H1 (cell line): Measurements from ENCODE around the gene B4GALT5. TPM values are rescaled to one million over a fixed set of nuclear protein-coding genes. Genes with fewer than 3 reads are reported as not detected.

Source experiments
- CTCF ChIA-PET: fragments of 300-600 bp; sonication (Branson Sonifier 250); formaldehyde crosslinking; loops from one replicate; lab custom pipeline; 2021; ENCODE audit not compliant: partially characterized antibody; lab: Charles Lee
- POLR2A ChIA-PET: fragments of 300-600 bp; sonication (Branson Sonifier 250); formaldehyde crosslinking; loops from one replicate; lab custom pipeline; 2021; ENCODE audit warnings: inconsistent platforms; ENCODE audit not compliant: partially characterized antibody; lab: Charles Lee
- DNase-seq, 2 experiments: peaks; one replicate each; pipeline versions ENCODE4 v3.0.0 to v3.0.0-alpha.2; 2010 to 2022; ENCODE audit warnings: low spot score in 2 of 2, low read depth in 1 of 2, mixed read lengths in 1 of 2
- FAIRE-seq: peaks from 2 replicates; lab custom pipeline; 2011; peaks lifted over from hg19 to GRCh38; lab: Jason Lieb, UNC
- H2AFZ ChIP-seq: 2 replicates; pipeline ENCODE4 v1.8.1; 2012; ENCODE audit warnings: low read length, inconsistent platforms
- H2AK5ac ChIP-seq: 2 replicates; pipeline ENCODE4 v1.6.1; 2013; ENCODE audit warnings: low read depth, low read length
- H2BK120ac ChIP-seq: replicated peaks from 2 replicates; pipeline ENCODE3; 2013; ENCODE audit warnings: low read depth, low read length, inconsistent platforms
- H2BK12ac ChIP-seq: 2 replicates; pipeline ENCODE4 v1.6.1; 2013; ENCODE audit warnings: low read depth, low read length
- H2BK15ac ChIP-seq: 2 replicates; pipeline ENCODE4 v1.6.1; 2013; ENCODE audit warnings: low read length
- H2BK20ac ChIP-seq: 2 replicates; pipeline ENCODE4 v1.6.1; 2013; ENCODE audit warnings: low read length
- H2BK5ac ChIP-seq: 2 replicates; pipeline ENCODE4 v1.6.1; 2013; ENCODE audit warnings: low read depth, low read length
- H3K14ac ChIP-seq: 2 replicates; pipeline ENCODE4 v1.6.1; 2013; ENCODE audit warnings: inconsistent platforms; ENCODE audit not compliant: insufficient read length
- H3K18ac ChIP-seq: 2 replicates; pipeline ENCODE4 v1.6.1; 2013; ENCODE audit warnings: low read length; ENCODE audit errors: extremely low read depth
- H3K23ac ChIP-seq: 2 replicates; pipeline ENCODE4 v1.6.1; 2013; ENCODE audit warnings: inconsistent platforms; ENCODE audit not compliant: insufficient read length
- H3K23me2 ChIP-seq: 2 replicates; pipeline ENCODE4 v1.6.1; 2013; ENCODE audit warnings: low read depth, low read length
- H3K27ac ChIP-seq: 2 replicates; pipeline ENCODE4 v1.6.1; 2011; ENCODE audit warnings: low read depth, low read length, inconsistent platforms
- H3K27me3 ChIP-seq, 4 experiments: replicated peaks in 1 of 4; 1 replicate in 1 of 4; 2 replicates in 3 of 4; pipeline versions ENCODE4 v1.6.1 to v1.8.1; 2011 to 2013; ENCODE audit warnings: low read length in 3 of 4, mild to moderate bottlenecking in 3 of 4, inconsistent platforms in 2 of 4, mixed read lengths in 2 of 4, moderate library complexity in 1 of 4; ENCODE audit not compliant: control insufficient read depth in 3 of 4, insufficient read depth in 3 of 4; ENCODE audit errors: extremely low read depth in 1 of 4
- H3K36me3 ChIP-seq, 4 experiments: 2 replicates each; pipeline versions ENCODE4 v1.6.1 to v1.8.1; 2011 to 2013; ENCODE audit warnings: mild to moderate bottlenecking in 4 of 4, low read length in 3 of 4, moderate library complexity in 2 of 4, control low read depth in 1 of 4, inconsistent platforms in 1 of 4; ENCODE audit not compliant: insufficient read depth in 4 of 4, control insufficient read depth in 2 of 4
- H3K4ac ChIP-seq: replicated peaks from 2 replicates; pipeline ENCODE3; 2013; ENCODE audit warnings: low read length, low read depth, mixed read lengths, inconsistent platforms; ENCODE audit not compliant: insufficient read length
- H3K4me1 ChIP-seq, 4 experiments: replicated peaks in 1 of 4; 1 replicate in 1 of 4; 2 replicates in 3 of 4; pipeline versions ENCODE4 v1.6.1 to v1.8.1; 2011 to 2013; ENCODE audit warnings: low read length in 3 of 4, inconsistent platforms in 2 of 4, mixed read lengths in 1 of 4; ENCODE audit not compliant: insufficient read depth in 4 of 4, control insufficient read depth in 3 of 4
- H3K4me2 ChIP-seq, 2 experiments: 2 replicates each; pipeline versions ENCODE4 v1.6.1 to v1.8.1; 2011 to 2013; ENCODE audit warnings: low read depth in 2 of 2, low read length in 2 of 2, control low read depth in 1 of 2, inconsistent platforms in 1 of 2, mild to moderate bottlenecking in 1 of 2; ENCODE audit not compliant: insufficient read depth in 1 of 2
- H3K4me3 ChIP-seq, 4 experiments: fragments of 200-600, 300-600 bp in 1 of 4; sonication (generic), shearing (Covaris generic), sonication (Bioruptor Twin) in 1 of 4; 2 replicates each; pipeline versions ENCODE4 v1.5.1 to v1.8.1; 2011 to 2016; ENCODE audit warnings: low read length in 4 of 4, low read depth in 3 of 4, control low read depth in 2 of 4, inconsistent platforms in 2 of 4, mild to moderate bottlenecking in 2 of 4, mixed read lengths in 1 of 4, moderate library complexity in 1 of 4; ENCODE audit not compliant: insufficient read depth in 2 of 4; ENCODE audit errors: extremely low read depth in 1 of 4
- H3K56ac ChIP-seq: replicated peaks from 2 replicates; pipeline ENCODE3; 2013; ENCODE audit warnings: low read depth, mild to moderate bottlenecking, mixed read lengths, low read length, inconsistent platforms; ENCODE audit not compliant: insufficient read length
- H3K79me1 ChIP-seq: 2 replicates; pipeline ENCODE4 v1.6.1; 2013; ENCODE audit warnings: low read depth, low read length, control low read depth
- H3K79me2 ChIP-seq, 2 experiments: 2 replicates each; pipeline versions ENCODE4 v1.6.1 to v1.8.1; 2012 to 2013; ENCODE audit warnings: low read length in 2 of 2, mild to moderate bottlenecking in 2 of 2, inconsistent platforms in 1 of 2; ENCODE audit not compliant: insufficient read depth in 2 of 2, control insufficient read depth in 1 of 2
- H3K9ac ChIP-seq, 4 experiments: replicated peaks in 1 of 4; 1 replicate in 1 of 4; 2 replicates in 3 of 4; pipeline versions ENCODE4 v1.6.1 to v1.8.1; 2011 to 2013; ENCODE audit warnings: low read depth in 3 of 4, low read length in 3 of 4, control low read depth in 2 of 4, mild to moderate bottlenecking in 2 of 4, moderate library complexity in 2 of 4, inconsistent platforms in 1 of 4; ENCODE audit errors: extremely low read depth in 1 of 4
- H3K9me3 ChIP-seq, 2 experiments: 2 replicates each; pipeline versions ENCODE4 v1.6.1 to v1.8.1; 2012 to 2013; ENCODE audit warnings: mild to moderate bottlenecking in 2 of 2, moderate library complexity in 2 of 2, control low read depth in 1 of 2, inconsistent platforms in 1 of 2, low read depth in 1 of 2, low read length in 1 of 2, mixed read lengths in 1 of 2; ENCODE audit not compliant: insufficient read depth in 2 of 2
- H4K20me1 ChIP-seq, 2 experiments: replicated peaks in 1 of 2; 2 replicates each; pipeline versions ENCODE3 to v1.8.1; 2011 to 2013; ENCODE audit warnings: inconsistent platforms in 2 of 2, low read length in 2 of 2, mild to moderate bottlenecking in 1 of 2; ENCODE audit not compliant: insufficient read depth in 2 of 2, control insufficient read depth in 1 of 2
- H4K5ac ChIP-seq: 2 replicates; pipeline ENCODE4 v1.6.1; 2013; ENCODE audit warnings: low read length, low read depth, mixed read lengths, inconsistent platforms; ENCODE audit not compliant: insufficient read length
- H4K8ac ChIP-seq: 2 replicates; pipeline ENCODE4 v1.8.0; 2013; ENCODE audit warnings: mild to moderate bottlenecking, moderate library complexity, low read length, inconsistent platforms; ENCODE audit not compliant: insufficient read depth; ENCODE audit errors: extremely low read depth
- H4K91ac ChIP-seq: replicated peaks from 2 replicates; pipeline ENCODE3; 2013; ENCODE audit warnings: low read length, mixed read lengths, inconsistent platforms; ENCODE audit not compliant: insufficient read length
- CTBP2 ChIP-seq: IDR thresholded peaks from 2 replicates; pipeline ENCODE4 v1.7.0; 2011; ENCODE audit warnings: borderline replicate concordance, mild to moderate bottlenecking, moderate library complexity, mixed read lengths, low read length; ENCODE audit not compliant: insufficient read depth, insufficient read length
- EGR1 ChIP-seq: IDR thresholded peaks from 2 replicates; pipeline ENCODE4 v1.6.1; 2011; ENCODE audit warnings: low read depth, low read length, borderline replicate concordance
- GTF2F1 ChIP-seq: IDR thresholded peaks from 2 replicates; pipeline ENCODE4 v1.6.1; 2012; ENCODE audit warnings: low read depth, low read length, improper control_type of control experiment, borderline replicate concordance
- KDM5A ChIP-seq: fragments of 200-600 bp; IDR thresholded peaks from 2 replicates; pipeline ENCODE4 v1.7.1; 2012; ENCODE audit warnings: mild to moderate bottlenecking, low read length, inconsistent platforms, mixed read lengths
- RAD21 ChIP-seq, 2 experiments: IDR thresholded peaks in 1 of 2; conservative IDR thresholded peaks in 1 of 2; 2 replicates each; pipeline ENCODE4 v1.6.1; 2011; ENCODE audit warnings: low read depth in 2 of 2, low read length in 2 of 2, improper control_type of control experiment in 1 of 2, inconsistent platforms in 1 of 2, mild to moderate bottlenecking in 1 of 2, moderate library complexity in 1 of 2
- RBBP5 ChIP-seq: IDR thresholded peaks from 2 replicates; pipeline ENCODE4 v1.7.1; 2012; ENCODE audit warnings: low read depth, mild to moderate bottlenecking, inconsistent platforms, low read length, moderate library complexity, borderline replicate concordance
- TBP ChIP-seq: IDR thresholded peaks from 2 replicates; pipeline ENCODE4 v1.6.1; 2011; ENCODE audit warnings: low read depth, low read length, improper control_type of control experiment
- whole genome bisulfite sequencing, 2 experiments: shearing (Covaris generic) in 1 of 2; methylation state at CpG; one replicate each; pipeline versions ENCODE4 v1.1.6 to v1.1.7; 2013 to 2015; ENCODE audit warnings: low lambda C conversion rate in 2 of 2, mixed read lengths in 2 of 2, inconsistent platforms in 1 of 2, low coverage in 1 of 2, missing lambda C conversion rate in 1 of 2; ENCODE audit not compliant: insufficient replicate concordance in 2 of 2, insufficient coverage in 1 of 2, insufficient read length in 1 of 2; ENCODE audit errors: extremely low coverage in 1 of 2, missing lambda C conversion rate in 1 of 2; 5-methylcytosine and 5-hydroxymethylcytosine counted together
- polyA plus RNA-seq, 7 experiments: library from polyadenylated mRNA; depleted of rRNA in 3 of 7; stranded (reverse) in 5 of 7; unstranded in 2 of 7; fragments of >200 nt in 5 of 7; fragments of 200-250 nt in 2 of 7; gene quantifications; 1 replicate in 5 of 7; 2 replicates in 1 of 7; 4 replicates in 1 of 7; pipeline versions ENCODE4 v1.2.1 to v1.2.3, GENCODE V29; 2011 to 2013; ENCODE audit warnings: missing spikeins in 2 of 7, mixed read lengths in 2 of 7
- total RNA-seq: library from RNA; stranded (reverse); fragmentation: NEBNext Ultra II Directional; extraction: Animal tissue kit (Norgen Biotek cat#: 25700); gene quantifications from 2 replicates; pipeline ENCODE4 v1.2.1, GENCODE V29; 2021
- TF ChIP-seq, protein P1 (sequence below): IDR thresholded peaks from 2 replicates; pipeline ENCODE4 v1.6.1; 2011; ENCODE audit warnings: low read length, improper control_type of control experiment
- TF ChIP-seq, protein P2 (sequence below): IDR thresholded peaks from 2 replicates; pipeline ENCODE4 v1.6.1; 2011; ENCODE audit warnings: low read depth, mild to moderate bottlenecking, low read length; ENCODE audit not compliant: insufficient read depth

B4GALT5 gene
- total and polyA plus RNA-seq, 2 of the 8 experiments (the other 6 are each of a cell fraction or from before 2014, with no cell fraction given) = 46.5 to 75.4 TPM

DNA sequence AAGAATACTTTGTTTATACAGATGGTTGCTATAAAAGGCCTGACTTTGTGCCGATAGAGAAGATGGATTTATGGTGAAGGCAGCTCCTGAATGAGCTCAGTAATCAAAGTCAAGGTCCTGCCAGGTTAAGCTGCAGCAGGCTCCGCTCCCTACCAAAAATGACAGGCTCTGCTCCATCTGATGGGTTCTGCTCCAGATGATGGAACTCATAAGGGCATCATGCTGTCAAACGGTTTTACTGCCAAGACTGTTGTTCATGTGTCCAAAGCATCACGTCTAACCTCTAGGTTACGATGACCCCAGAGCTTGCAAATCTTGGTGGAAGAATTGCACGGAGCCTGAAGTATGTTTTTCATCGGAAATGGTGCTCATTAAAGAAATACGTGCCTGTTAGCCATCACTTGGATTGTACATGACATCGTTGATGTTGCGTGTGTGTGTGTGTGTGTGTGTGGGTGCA is 126.5 kb downstream of the B4GALT5 start:
- Histone ChIP-seq H3K23ac (no peak overlapping the region), H4K91ac (no peak overlapping the region), H3K4me1 (no peaks in the 10 kb centered on the region), H3K18ac (no peak overlapping the region), H4K5ac (no peak overlapping the region), H3K4me2 (no peak overlapping the region), H3K36me3 (no peaks in the 10 kb centered on the region), H3K14ac (no peak overlapping the region), H3K27ac (no peak overlapping the region), H4K8ac (no peak overlapping the region; the same call in 1 of the 2 replicates), H2BK5ac (no peak overlapping the region), H3K56ac (no peak overlapping the region), H2BK12ac (no peak overlapping the region), H3K23me2 (peaks cover 5% of the 10 kb centered on the region; the same call in 1 of the 2 replicates), H2AK5ac (no peak overlapping the region), H2BK15ac (no peak overlapping the region), H3K79me1 (no peaks in the 10 kb centered on the region), H3K27me3 (no peaks in the 10 kb centered on the region), H3K9me3 (peaks cover 3 to 4% of the 10 kb centered on the region in 2 experiments; a peak in 3 of 4 replicates), H3K9ac (no peak overlapping the region), H2BK120ac (no peak overlapping the region), H2AFZ (no peak overlapping the region), H2BK20ac (no peak overlapping the region), H3K79me2 (no peaks in the 10 kb centered on the region), H3K4me3 (no peak overlapping the region), H4K20me1 (peaks cover 0 to 3% of the 10 kb centered on the region in 2 experiments), H3K4ac (no peak overlapping the region)
- ChIA-PET CTCF (interaction anchor here (0.9 to 11.2 kb wide), 5 partner anchors 9 to 297 kb away, joined by 3 to 88 read pairs (median 4); no protein-coding TSS in a partner anchor), POLR2A (interaction anchor here (1.3 kb wide), 2 partner anchors 9 to 18 kb away, joined by 3 to 4 read pairs; no protein-coding TSS in a partner anchor)
- WGBS, 2 experiments = 85% methylated on average over 10 of the region's 10 CpGs; no CpG with 5 or more reads in 1 of the 2 experiments
- FAIRE-seq (no peak), DNase-seq (no peak)
- TF ChIP-seq EGR1 (no peak), RAD21 (IDR thresholded peaks at IDR 0.05 in 1 of 2, conservative IDR thresholded peaks at IDR 0.05 in 1 of 2; ENCODE audit: low read depth in 2 of 2, low read length in 2 of 2) (no peak), TBP (no peak), CTBP2 (no peak), GTF2F1 (no peak), RBBP5 (no peak), KDM5A (no peak)
- TF ChIP-seq, protein P1, sequence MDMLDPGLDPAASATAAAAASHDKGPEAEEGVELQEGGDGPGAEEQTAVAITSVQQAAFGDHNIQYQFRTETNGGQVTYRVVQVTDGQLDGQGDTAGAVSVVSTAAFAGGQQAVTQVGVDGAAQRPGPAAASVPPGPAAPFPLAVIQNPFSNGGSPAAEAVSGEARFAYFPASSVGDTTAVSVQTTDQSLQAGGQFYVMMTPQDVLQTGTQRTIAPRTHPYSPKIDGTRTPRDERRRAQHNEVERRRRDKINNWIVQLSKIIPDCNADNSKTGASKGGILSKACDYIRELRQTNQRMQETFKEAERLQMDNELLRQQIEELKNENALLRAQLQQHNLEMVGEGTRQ = no peak
- TF ChIP-seq, protein P2, sequence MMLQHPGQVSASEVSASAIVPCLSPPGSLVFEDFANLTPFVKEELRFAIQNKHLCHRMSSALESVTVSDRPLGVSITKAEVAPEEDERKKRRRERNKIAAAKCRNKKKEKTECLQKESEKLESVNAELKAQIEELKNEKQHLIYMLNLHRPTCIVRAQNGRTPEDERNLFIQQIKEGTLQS = no peak
